NB4 (cell line): ENCODE results near the gene EGFLAM.

Experiments used
- POLR2A ChIP-seq: IDR thresholded peaks from 2 replicates; pipeline ENCODE4 v1.6.1; 2011; ENCODE audit warnings: mild to moderate bottlenecking; ENCODE audit not compliant: insufficient read length; ENCODE audit errors: extremely low read depth
- TF ChIP-seq, protein P1 (sequence below): IDR thresholded peaks from one replicate; pipeline ENCODE4 v1.5.1; 2012; ENCODE audit warnings: low read depth, low read length
- TF ChIP-seq, protein P2 (sequence below): IDR thresholded peaks from 2 replicates; pipeline ENCODE4 v1.6.1; 2011; ENCODE audit warnings: low read depth, low read length

DNA sequence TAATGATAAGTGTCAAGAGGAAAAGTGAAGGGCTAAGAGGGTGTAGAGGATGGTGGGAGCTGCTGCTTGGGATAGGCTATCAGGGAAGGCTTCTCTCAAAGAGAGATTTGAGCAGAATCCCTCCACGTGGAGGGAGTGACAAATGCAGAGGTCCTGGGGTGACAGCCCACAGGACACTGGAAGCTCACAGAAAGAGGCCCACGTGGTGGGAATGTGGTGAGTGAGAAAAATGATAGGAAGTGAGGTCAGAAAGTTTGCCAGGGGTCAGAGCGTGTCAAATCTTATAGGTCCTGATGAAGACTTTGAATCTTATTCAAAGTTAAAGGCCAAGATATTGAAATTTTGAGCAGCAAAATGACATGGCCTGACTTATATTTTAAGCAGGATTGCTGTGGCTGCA, 125.3 kb downstream of the EGFLAM start:
- TF ChIP-seq, protein P1, sequence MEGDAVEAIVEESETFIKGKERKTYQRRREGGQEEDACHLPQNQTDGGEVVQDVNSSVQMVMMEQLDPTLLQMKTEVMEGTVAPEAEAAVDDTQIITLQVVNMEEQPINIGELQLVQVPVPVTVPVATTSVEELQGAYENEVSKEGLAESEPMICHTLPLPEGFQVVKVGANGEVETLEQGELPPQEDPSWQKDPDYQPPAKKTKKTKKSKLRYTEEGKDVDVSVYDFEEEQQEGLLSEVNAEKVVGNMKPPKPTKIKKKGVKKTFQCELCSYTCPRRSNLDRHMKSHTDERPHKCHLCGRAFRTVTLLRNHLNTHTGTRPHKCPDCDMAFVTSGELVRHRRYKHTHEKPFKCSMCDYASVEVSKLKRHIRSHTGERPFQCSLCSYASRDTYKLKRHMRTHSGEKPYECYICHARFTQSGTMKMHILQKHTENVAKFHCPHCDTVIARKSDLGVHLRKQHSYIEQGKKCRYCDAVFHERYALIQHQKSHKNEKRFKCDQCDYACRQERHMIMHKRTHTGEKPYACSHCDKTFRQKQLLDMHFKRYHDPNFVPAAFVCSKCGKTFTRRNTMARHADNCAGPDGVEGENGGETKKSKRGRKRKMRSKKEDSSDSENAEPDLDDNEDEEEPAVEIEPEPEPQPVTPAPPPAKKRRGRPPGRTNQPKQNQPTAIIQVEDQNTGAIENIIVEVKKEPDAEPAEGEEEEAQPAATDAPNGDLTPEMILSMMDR, result no peak
- no peak for TF ChIP-seq POLR2A
- TF ChIP-seq, protein P2, sequence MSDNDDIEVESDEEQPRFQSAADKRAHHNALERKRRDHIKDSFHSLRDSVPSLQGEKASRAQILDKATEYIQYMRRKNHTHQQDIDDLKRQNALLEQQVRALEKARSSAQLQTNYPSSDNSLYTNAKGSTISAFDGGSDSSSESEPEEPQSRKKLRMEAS, result no peak
